22Rv1 (cell line): ENCODE data around the gene RASA3.

Source experiments
- H3K27ac ChIP-seq: fragments of 450-650 bp; 2 replicates; pipeline ENCODE4 v1.5.1; 2017
- CTCF ChIP-seq: fragments of 450-650 bp; IDR thresholded peaks from 2 replicates; pipeline ENCODE4 v1.5.1; 2017; ENCODE audit warnings: mild to moderate bottlenecking
- ZFX ChIP-seq: fragments of 450-650 bp; IDR thresholded peaks from 2 replicates; pipeline ENCODE4 v1.6.1; 2017; ENCODE audit warnings: antibody characterized with exemption, borderline replicate concordance

The RASA3 gene

GRCh38 chr13:114122591-114123211 lies 9.7 kb downstream of the RASA3 start:
- no peak overlapping the region for H3K27ac ChIP-seq
- TF ChIP-seq ZFX, result no peak
- no peak for TF ChIP-seq CTCF

DNA sequence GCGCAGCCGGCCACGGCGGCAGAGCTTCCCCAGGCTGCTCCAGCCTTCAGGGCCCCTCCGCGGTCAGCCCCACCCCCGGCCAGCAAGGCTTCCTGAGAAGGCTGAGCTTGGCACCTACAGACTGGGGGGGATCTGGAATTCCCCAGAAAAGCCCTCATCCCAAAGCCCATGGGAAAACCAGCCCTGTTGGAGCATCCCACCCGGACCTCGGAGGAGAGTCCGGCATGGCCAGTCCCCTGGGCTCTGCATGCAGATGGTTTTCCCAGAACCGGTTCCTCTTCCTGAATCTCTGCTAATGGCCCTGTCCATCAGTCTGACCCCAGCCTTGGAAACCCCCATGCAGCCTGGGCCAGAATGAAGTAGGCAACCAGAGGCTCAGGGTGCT lies 10.3 kb downstream of the RASA3 start:
- no peak for TF ChIP-seq ZFX
- no peak for TF ChIP-seq CTCF
- H3K27ac ChIP-seq, result no peak overlapping the region

GRCh38 chr13:114121496-114122126 lies 10.8 kb downstream of the RASA3 start:
- no peak for TF ChIP-seq ZFX
- no peak for TF ChIP-seq CTCF

GRCh38 chr13:114121031-114121430 lies 11.4 kb downstream of the RASA3 start:
- no peak overlapping the region for H3K27ac ChIP-seq
- no peak for TF ChIP-seq CTCF
- no peak for TF ChIP-seq ZFX

More at GRCh38 chr13:114121496-114122126, 10.8 kb downstream of the RASA3 start:
- H3K27ac ChIP-seq, result no peak overlapping the region

- no peak overlapping the region for H3K27ac ChIP-seq
- TF ChIP-seq ZFX (no peak), CTCF (no peak)
These were observed 11.8 kb downstream of the RASA3 start for GRCh38 chr13:114120591-114121011.

- no peak overlapping the region for H3K27ac ChIP-seq
- TF ChIP-seq ZFX, result no peak
- TF ChIP-seq CTCF, result no peak
These were observed 13.2 kb downstream of the RASA3 start for GRCh38 chr13:114119196-114119595.

DNA sequence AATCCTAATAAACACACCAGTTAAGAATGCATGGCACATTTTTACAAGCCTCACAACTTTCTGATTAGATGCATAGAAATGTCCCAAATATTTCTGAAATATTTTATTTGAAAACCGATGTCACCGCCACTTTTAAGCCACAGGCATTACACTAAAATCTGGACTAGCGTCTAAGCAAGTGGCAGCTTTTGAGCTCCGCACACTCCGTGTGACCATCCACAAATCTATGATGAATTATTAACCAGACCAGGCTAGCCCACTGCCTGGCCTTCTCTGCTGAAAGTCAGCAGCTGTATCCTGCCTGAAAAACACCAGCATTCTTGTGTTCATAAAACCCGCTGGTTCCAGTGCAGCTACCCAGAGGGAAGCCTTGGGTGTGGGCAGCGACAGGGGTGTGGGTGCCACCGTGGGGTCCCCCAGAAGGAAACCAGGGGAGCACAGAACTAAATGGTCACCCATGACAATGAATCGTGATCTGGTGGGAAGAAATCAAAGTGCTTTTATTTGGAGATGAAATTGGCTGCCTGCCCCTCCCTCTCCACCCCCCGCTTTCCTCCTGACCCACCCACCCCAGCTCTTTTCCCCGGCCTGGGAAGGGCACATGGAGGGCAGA lies 13.8 kb downstream of the RASA3 start:
- TF ChIP-seq CTCF (no peak), ZFX (no peak)
- no peak overlapping the region for H3K27ac ChIP-seq
